MM.1S (cell line): ENCODE results near the gene POU5F2.

ENCODE experiments used
- DNase-seq: peaks from one replicate; pipeline ENCODE4 v3.0.0-alpha.2; 2015
- H2AFZ ChIP-seq: fragments of 300-600 bp; sonication (generic); 2 replicates; pipeline ENCODE4 v1.6.0; 2016; ENCODE audit warnings: antibody characterized with exemption, low read length
- H3F3A ChIP-seq: fragments of 300-600 bp; sonication (generic); 2 replicates; pipeline ENCODE4 v1.6.1; 2016; ENCODE audit warnings: mild to moderate bottlenecking, antibody characterized with exemption, low read length, moderate library complexity, mixed read lengths; ENCODE audit not compliant: insufficient read depth
- H3K27ac ChIP-seq: fragments of 300-600 bp; sonication (generic); 2 replicates; pipeline ENCODE4 v1.5.1; 2016; ENCODE audit warnings: mild to moderate bottlenecking, low read length
- H3K27me3 ChIP-seq: fragments of 300-600 bp; sonication (generic); replicated peaks from 2 replicates; pipeline ENCODE4 v1.6.0; 2016; ENCODE audit warnings: low read length; ENCODE audit not compliant: insufficient read depth
- H3K36me3 ChIP-seq: fragments of 300-600 bp; sonication (generic); replicated peaks from 2 replicates; pipeline ENCODE4 v1.6.1; 2016; ENCODE audit warnings: mild to moderate bottlenecking, low read length, mixed read lengths; ENCODE audit not compliant: insufficient read depth
- H3K4me1 ChIP-seq: fragments of 300-600 bp; sonication (generic); 2 replicates; pipeline ENCODE4 v1.6.1; 2016; ENCODE audit warnings: low read length, mixed read lengths
- H3K4me2 ChIP-seq: fragments of 300-600 bp; sonication (generic); 2 replicates; pipeline ENCODE4 v1.6.0; 2016; ENCODE audit warnings: low read depth, low read length
- H3K4me3 ChIP-seq: fragments of 300-600 bp; sonication (generic); 2 replicates; pipeline ENCODE4 v1.5.1; 2016; ENCODE audit warnings: low read length, mixed read lengths
- H3K79me2 ChIP-seq: fragments of 300-600 bp; sonication (generic); 2 replicates; pipeline ENCODE4 v1.6.1; 2016; ENCODE audit warnings: mixed run types, low read length, mixed read lengths
- H3K9ac ChIP-seq: fragments of 300-600 bp; sonication (generic); 2 replicates; pipeline ENCODE4 v1.6.1; 2016; ENCODE audit warnings: low read length, mixed read lengths
- H3K9me2 ChIP-seq: fragments of 300-600 bp; sonication (generic); replicated peaks from 2 replicates; pipeline ENCODE4 v1.6.1; 2016; ENCODE audit warnings: mild to moderate bottlenecking, low read length, mixed read lengths; ENCODE audit not compliant: insufficient read depth
- H3K9me3 ChIP-seq: fragments of 300-600 bp; sonication (generic); replicated peaks from 2 replicates; pipeline ENCODE4 v1.6.1; 2016; ENCODE audit warnings: mild to moderate bottlenecking, low read length, mixed read lengths; ENCODE audit not compliant: insufficient read depth
- H4K20me1 ChIP-seq: fragments of 300-600 bp; sonication (generic); 2 replicates; pipeline ENCODE4 v1.6.1; 2016; ENCODE audit warnings: mild to moderate bottlenecking, low read length, moderate library complexity, mixed read lengths; ENCODE audit not compliant: insufficient read depth
- CTCF ChIP-seq: fragments of 300-600 bp; sonication (generic); IDR thresholded peaks from 2 replicates; pipeline ENCODE4 v1.5.1; 2016; ENCODE audit warnings: antibody characterized with exemption, low read length, mixed read lengths
- EZH2 ChIP-seq: fragments of 300-600 bp; sonication (generic); optimal IDR thresholded peaks from 2 replicates; pipeline ENCODE3; 2017; ENCODE audit warnings: low read depth, mild to moderate bottlenecking, antibody characterized with exemption, low read length, mixed read lengths
- EZH2phosphoT487 ChIP-seq: fragments of 300-600 bp; sonication (generic); IDR thresholded peaks from 2 replicates; pipeline ENCODE4 v1.6.1; 2018; ENCODE audit warnings: antibody characterized with exemption, low read length

POU5F2 gene

GRCh38 chr5:93748875-93749397, 7.5 kb upstream of the POU5F2 start:
- Histone ChIP-seq H3K27ac (no peak overlapping the region), H3K9me2 (no peaks in the 10 kb centered on the region), H3K27me3 (no peaks in the 10 kb centered on the region), H3K36me3 (no peaks in the 10 kb centered on the region), H3K9ac (no peak overlapping the region), H3K4me1 (no peaks in the 10 kb centered on the region), H3K4me2 (no peak overlapping the region), H4K20me1 (no peaks in the 10 kb centered on the region), H2AFZ (no peak overlapping the region), H3K4me3 (no peak overlapping the region), H3K9me3 (no peaks in the 10 kb centered on the region), H3K79me2 (no peaks in the 10 kb centered on the region), H3F3A (no peaks in the 10 kb centered on the region)
- no peak for DNase-seq
- TF ChIP-seq CTCF (no peak), EZH2 (no peak), EZH2phosphoT487 (no peak)

DNA sequence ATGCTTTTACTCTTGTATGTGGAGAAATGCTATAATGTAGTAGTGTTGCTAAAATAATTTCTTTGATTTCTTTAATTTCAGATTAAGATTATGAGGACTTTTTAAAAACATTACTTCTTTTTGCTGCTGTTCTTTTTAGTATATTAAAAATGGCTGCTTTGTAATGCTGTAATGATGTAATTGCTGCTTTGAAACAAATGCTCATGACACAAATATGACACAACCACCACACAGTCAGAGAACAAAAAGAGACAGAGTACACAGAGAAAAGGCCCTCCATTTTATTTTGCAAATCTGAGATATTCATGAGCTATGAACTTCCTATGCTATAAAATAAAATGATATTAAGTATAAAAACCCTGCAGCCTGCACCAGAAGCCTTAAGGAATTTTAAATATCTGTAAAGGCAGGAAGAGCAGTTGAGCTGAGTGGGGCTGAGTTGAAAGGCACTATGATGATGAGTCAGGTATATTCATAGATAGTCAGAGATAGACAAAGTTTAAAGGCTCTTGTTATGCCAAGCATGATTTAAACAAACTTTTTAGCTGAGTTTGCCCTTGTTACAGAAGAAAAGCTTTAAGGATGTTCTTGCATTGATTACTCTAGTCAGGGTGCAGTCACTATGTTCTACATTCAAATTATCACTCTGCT, 5.1 kb upstream of the POU5F2 start:
- TF ChIP-seq EZH2, result no peak
- no peak for TF ChIP-seq EZH2phosphoT487
- TF ChIP-seq CTCF, result no peak
- Histone ChIP-seq H3K4me2 (no peak overlapping the region), H3K9me2 (no peaks in the 10 kb centered on the region), H3K9ac (no peak overlapping the region), H2AFZ (no peak overlapping the region), H3K27me3 (no peaks in the 10 kb centered on the region), H3F3A (no peaks in the 10 kb centered on the region), H3K36me3 (no peaks in the 10 kb centered on the region), H3K79me2 (no peaks in the 10 kb centered on the region), H3K9me3 (no peaks in the 10 kb centered on the region), H4K20me1 (no peaks in the 10 kb centered on the region), H3K4me3 (no peak overlapping the region), H3K27ac (no peak overlapping the region), H3K4me1 (no peaks in the 10 kb centered on the region)
- no peak for DNase-seq

- Histone ChIP-seq H3K36me3 (no peaks in the 10 kb centered on the region), H3F3A (no peaks in the 10 kb centered on the region), H3K79me2 (no peaks in the 10 kb centered on the region), H2AFZ (no peak overlapping the region), H4K20me1 (no peaks in the 10 kb centered on the region), H3K9ac (no peak overlapping the region), H3K27ac (no peak overlapping the region), H3K9me3 (no peaks in the 10 kb centered on the region), H3K27me3 (no peaks in the 10 kb centered on the region), H3K4me1 (no peaks in the 10 kb centered on the region), H3K9me2 (no peaks in the 10 kb centered on the region), H3K4me3 (no peak overlapping the region), H3K4me2 (no peak overlapping the region)
- no peak for DNase-seq
- TF ChIP-seq EZH2phosphoT487 (no peak), CTCF (no peak), EZH2 (no peak)
Observed at GRCh38 chr5:93736284-93736683, 5.1 kb downstream of the POU5F2 start.
